Measurements from ENCODE around the gene SPACA7.

Gene SPACA7

GRCh38 chr13:112469071-112469745 lies 93.1 kb downstream of the SPACA7 start:
- DNase-seq: no peak

- DNase-seq: no peak
Measured at GRCh38 chr13:112473818-112474217, 97.7 kb downstream of the SPACA7 start.

DNA sequence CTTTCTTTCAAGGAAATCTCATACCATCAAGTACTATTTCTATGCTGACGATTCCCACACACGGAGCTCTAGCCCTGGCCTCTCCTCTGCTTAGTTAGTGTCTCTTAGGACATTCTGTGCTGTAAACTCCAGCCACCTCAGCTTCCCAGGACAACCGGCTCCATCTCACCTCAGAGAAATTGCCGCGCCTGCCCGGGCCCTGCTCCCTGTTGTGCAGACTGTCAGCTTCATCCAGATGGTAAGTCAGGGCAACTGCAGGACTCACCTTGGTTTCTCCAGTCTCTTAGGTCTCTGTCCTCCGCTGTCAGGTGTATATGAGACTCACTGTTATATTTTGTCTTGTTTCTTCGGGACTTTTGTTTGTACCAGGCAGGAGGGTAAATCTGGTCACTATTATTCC lies 98.7 kb downstream of the SPACA7 start:
- DNase-seq: no peak

- no peak for DNase-seq
Measured at GRCh38 chr13:112475889-112476288, 99.7 kb downstream of the SPACA7 start.

DNA sequence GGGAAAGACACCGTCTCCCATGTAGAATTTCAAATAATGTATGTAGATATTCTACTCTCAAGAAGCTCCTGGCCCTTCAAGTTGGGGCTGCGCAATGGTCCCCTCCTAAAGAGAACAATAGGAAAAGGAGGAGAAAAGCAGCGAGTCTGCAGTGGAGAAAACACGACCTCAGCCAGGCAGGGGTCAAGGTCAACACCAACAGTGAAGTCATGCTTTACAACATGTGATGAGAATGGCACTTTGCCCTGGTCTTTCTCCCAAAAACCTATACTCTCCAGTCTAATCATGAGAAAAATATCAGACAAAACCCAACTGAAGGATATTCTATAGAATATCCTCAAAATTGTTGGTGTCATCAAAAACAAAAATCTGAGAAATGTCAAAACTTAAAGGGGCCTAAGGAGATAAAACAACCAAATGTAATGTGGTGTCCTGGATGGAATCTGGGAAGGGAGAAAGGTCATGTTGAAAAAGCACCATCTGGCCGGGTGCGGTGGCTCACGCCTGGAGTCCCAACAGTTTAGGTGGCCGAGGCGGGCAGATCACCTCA lies 101.0 kb downstream of the SPACA7 start:
- no peak for DNase-seq

- no peak for DNase-seq
Measured at GRCh38 chr13:112479389-112479788, 103.2 kb downstream of the SPACA7 start.

- no peak for DNase-seq
Measured at GRCh38 chr13:112481458-112481857, 105.3 kb downstream of the SPACA7 start.

DNA sequence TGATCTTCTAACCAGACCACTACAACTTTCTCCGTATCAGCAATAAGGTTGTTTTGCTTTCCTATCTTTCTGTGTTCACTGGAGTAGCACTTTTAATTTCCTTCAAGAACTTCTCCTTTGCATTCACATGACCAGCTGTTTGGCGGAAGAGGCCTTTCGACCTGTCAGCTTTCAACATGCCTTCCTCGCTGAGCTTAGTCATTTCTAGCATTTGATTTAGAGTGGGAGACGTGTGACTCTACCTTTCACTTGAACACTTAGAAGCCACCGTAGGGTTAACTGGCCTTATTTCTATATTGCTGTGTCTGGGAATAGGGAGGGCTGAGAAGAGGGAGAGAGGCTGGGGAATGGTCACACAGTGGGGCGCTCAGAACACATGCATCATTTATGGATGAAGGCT lies 107.1 kb downstream of the SPACA7 start:
- no peak for DNase-seq

Measured in DMS53 (cell line).